ENCODE results near the gene MACIR. TPM values are rescaled to one million over a fixed set of nuclear protein-coding genes. Genes with fewer than 3 reads are reported as not detected.

The MACIR gene
- total RNA-seq, 1 donor from 2014 or later: 16.9 TPM

GRCh38 chr5:103256178-103256577, 2.4 kb upstream of the MACIR start:
- peaks cover 22% of the 10 kb centered on the region for H3K4me1 Mint-ChIP-seq (ENCODE audit: low read depth)
- no peak overlapping the region for H3K27ac Mint-ChIP-seq (ENCODE audit: unreplicated experiment)
- no peaks in the 10 kb centered on the region for H3K9me3 Mint-ChIP-seq (ENCODE audit: low read depth)
- H3K36me3 Mint-ChIP-seq (ENCODE audit: low read depth): no peaks in the 10 kb centered on the region
- no peak for DNase-seq (ENCODE audit: low spot score)
- no peaks in the 10 kb centered on the region for H3K27me3 Mint-ChIP-seq (ENCODE audit: low read depth)
- peak; percentile 42 for TF ChIP-seq CTCF (IDR thresholded peaks at IDR 0.05)
- no peak overlapping the region for H3K4me3 Mint-ChIP-seq (ENCODE audit: unreplicated experiment)

DNA sequence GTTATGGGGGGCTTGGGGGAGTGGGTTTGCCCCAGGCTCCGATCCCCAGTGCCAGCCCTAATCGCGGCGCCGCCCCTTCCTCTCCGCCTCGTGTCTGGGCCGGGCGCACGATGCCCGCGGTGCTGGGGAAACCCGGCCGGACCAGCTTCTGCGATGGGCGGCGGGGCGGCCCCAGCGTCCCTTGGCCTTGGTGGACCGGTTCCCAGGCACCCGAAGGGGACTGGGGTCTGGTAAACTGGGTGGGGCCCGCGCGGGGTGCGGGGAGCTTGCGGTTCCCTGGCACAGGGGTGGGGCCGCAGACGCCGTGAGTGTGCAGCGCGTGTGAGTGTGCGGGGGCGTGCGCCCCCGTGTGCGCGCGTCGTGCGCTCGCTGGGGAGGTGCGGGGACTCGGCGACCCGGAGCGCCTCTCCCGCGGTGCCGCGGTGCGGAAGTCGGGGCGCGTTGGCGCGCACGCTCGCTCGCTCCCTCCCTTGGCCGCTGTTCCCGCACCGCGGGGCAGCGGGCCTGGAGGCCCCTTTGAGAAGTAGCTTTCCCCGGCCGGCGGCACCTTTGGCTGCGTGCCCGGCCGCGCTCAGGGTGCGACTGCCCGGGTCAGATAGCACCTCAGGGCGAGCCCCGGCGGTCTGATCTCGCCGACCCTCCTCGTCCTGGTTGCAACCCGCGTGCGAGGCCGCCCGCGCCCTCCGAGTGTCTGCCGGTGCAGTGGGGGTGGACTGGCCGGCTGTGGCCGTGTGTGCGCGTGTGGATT, 568 bp downstream of the MACIR start:
- Mint-ChIP-seq H3K4me1 (ENCODE audit: low read depth) (peaks cover 48% of the 10 kb centered on the region), H3K4me3 (ENCODE audit: unreplicated experiment) (peak overlapping the region; percentile 89), H3K36me3 (ENCODE audit: low read depth) (no peaks in the 10 kb centered on the region), H3K27ac (ENCODE audit: unreplicated experiment) (peak overlapping the region; percentile 89), H3K9me3 (ENCODE audit: low read depth) (no peaks in the 10 kb centered on the region), H3K27me3 (ENCODE audit: low read depth) (no peaks in the 10 kb centered on the region)
- DNase-seq (ENCODE audit: low spot score): peak; percentile 94
- TF ChIP-seq CTCF (IDR thresholded peaks at IDR 0.05): no peak

DNA sequence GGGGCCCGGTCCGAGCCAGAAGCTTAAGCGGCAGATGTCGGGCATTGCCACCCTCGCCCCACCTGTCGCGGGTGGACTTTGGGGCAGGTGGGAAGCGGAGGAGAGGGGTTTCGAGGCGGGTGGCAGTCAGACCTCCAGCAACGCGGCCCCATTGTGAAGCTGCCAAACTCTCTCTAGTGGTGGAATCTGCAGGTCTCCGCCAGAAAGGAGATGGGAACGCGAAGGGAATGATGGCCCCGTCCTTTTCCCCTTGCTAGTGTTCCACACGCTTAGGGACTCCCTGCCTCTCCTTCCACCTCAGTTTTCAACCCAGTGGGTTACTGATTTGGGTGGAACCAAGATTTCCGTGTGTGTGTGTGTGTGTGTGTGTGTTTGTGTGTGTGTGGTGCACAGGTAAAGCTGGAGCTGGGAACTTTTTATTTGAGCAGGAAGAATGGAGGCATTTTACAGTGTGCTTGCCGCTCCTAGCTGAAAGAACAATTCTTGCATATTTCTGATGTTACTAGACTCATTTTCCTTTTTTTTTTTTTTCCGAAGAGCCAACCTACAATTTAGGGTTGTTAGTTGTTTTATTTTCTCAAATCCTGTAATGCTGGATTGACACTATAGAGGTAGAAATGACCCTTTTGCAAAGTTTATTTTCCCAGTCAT, 1.3 kb downstream of the MACIR start:
- no peak for TF ChIP-seq CTCF (IDR thresholded peaks at IDR 0.05)
- H3K9me3 Mint-ChIP-seq (ENCODE audit: low read depth): no peaks in the 10 kb centered on the region
- DNase-seq (ENCODE audit: low spot score): no peak
- H3K36me3 Mint-ChIP-seq (ENCODE audit: low read depth): no peaks in the 10 kb centered on the region
- peak overlapping the region; percentile 89 for H3K4me3 Mint-ChIP-seq (ENCODE audit: unreplicated experiment)
- H3K27me3 Mint-ChIP-seq (ENCODE audit: low read depth): no peaks in the 10 kb centered on the region
- peaks cover 47% of the 10 kb centered on the region for H3K4me1 Mint-ChIP-seq (ENCODE audit: low read depth)
- H3K27ac Mint-ChIP-seq (ENCODE audit: unreplicated experiment): peak overlapping the region; percentile 89

DNA sequence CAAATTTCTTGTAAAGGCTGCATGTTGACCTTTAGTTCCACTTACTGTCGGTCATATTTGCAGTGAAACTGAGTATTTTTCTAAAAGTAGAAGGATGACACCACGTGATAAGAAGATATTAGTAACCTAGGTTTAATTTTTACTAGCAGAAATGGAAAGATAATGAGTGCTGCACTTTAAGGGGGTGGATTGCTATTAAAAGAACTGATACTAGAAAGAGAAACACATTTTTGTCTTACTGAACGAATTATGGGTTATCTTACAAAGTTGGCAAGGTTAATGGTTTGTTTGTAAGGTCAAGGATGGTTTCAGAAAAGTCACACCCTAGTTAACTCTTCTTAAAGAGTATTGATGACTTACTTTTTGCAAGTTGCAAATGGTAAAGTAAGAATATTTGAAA, 2.4 kb downstream of the MACIR start:
- no peak for TF ChIP-seq CTCF (IDR thresholded peaks at IDR 0.05)
- Mint-ChIP-seq H3K4me3 (ENCODE audit: unreplicated experiment) (peak overlapping the region; percentile 49), H3K27ac (ENCODE audit: unreplicated experiment) (no peak overlapping the region), H3K9me3 (ENCODE audit: low read depth) (no peaks in the 10 kb centered on the region), H3K27me3 (ENCODE audit: low read depth) (no peaks in the 10 kb centered on the region), H3K4me1 (ENCODE audit: low read depth) (peaks cover 42% of the 10 kb centered on the region), H3K36me3 (ENCODE audit: low read depth) (no peaks in the 10 kb centered on the region)
- no peak for DNase-seq (ENCODE audit: low spot score)

DNA sequence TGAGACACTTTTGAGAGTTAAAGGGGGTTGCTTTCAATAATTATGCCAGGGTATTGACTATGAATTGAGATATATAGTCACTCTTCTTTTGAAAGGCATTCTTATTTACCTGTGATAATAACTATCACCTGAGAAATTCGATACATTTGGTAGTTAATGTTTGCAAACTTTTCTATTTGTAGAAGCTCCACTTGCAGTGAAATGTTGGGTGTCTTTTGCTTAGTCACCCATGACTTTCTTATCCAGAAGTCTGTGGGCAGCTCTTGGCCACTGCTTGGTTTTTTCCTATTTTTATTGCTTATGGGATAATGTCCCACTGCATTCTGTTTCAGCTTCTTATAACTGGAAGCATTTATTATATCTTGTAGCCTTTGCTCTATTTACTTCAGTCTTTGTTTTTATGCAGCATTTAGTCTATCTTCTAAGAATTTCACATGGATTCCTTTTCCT, 3.9 kb downstream of the MACIR start:
- H3K4me3 Mint-ChIP-seq (ENCODE audit: unreplicated experiment): no peak overlapping the region
- H3K4me1 Mint-ChIP-seq (ENCODE audit: low read depth): peaks cover 42% of the 10 kb centered on the region
- peak overlapping the region; percentile 1 for H3K27ac Mint-ChIP-seq (ENCODE audit: unreplicated experiment)

More for the DNA sequence above, 3.9 kb downstream of the MACIR start:
- peaks cover 3% of the 10 kb centered on the region for H3K36me3 Mint-ChIP-seq (ENCODE audit: low read depth)
- no peak for TF ChIP-seq CTCF (IDR thresholded peaks at IDR 0.05)
- H3K9me3 Mint-ChIP-seq (ENCODE audit: low read depth): no peaks in the 10 kb centered on the region
- no peak for DNase-seq (ENCODE audit: low spot score)
- H3K27me3 Mint-ChIP-seq (ENCODE audit: low read depth): no peaks in the 10 kb centered on the region

All from chondrocyte (in vitro differentiated cells).